MG63 (cell line): Measurements from ENCODE around the gene MPPED2. TPM values are rescaled to one million over a fixed set of nuclear protein-coding genes. Genes with fewer than 3 reads are reported as not detected.
"Not testable (repeated sequence)": the region's sequence is repeated elsewhere in the genome, so short reads cannot be mapped to it uniquely, and the experiment has no call there.

ENCODE experiments used
- DNase-seq: peaks from one replicate; pipeline ENCODE4 v3.0.0-alpha.2; 2020
- H3K27me3 ChIP-seq: fragments of 250-450 bp; sonication (Bioruptor Pico); 2 replicates; pipeline ENCODE4 v1.5.1; 2020; ENCODE audit warnings: mild to moderate bottlenecking, moderate library complexity
- H3K36me3 ChIP-seq: fragments of 250-450 bp; sonication (Bioruptor Pico); 2 replicates; pipeline ENCODE4 v1.5.1; 2020; ENCODE audit warnings: mild to moderate bottlenecking, moderate library complexity
- H3K4me3 ChIP-seq: fragments of 250-450 bp; sonication (Bioruptor Pico); 2 replicates; pipeline ENCODE4 v1.5.1; 2020; ENCODE audit warnings: mild to moderate bottlenecking, moderate library complexity
- H3K9me3 ChIP-seq: fragments of 250-450 bp; sonication (Bioruptor Pico); 2 replicates; pipeline ENCODE4 v1.5.1; 2020; ENCODE audit warnings: mild to moderate bottlenecking, moderate library complexity
- total RNA-seq: library from RNA; depleted of rRNA; stranded (reverse); fragments of >200 nt; shearing (Covaris generic); gene quantifications from 2 replicates; pipeline ENCODE4 v1.2.3, GENCODE V29; 2014; ENCODE audit warnings: low replicate concordance

Gene MPPED2
- total RNA-seq, 1 experiment from 2014 or later, result not detected

DNA sequence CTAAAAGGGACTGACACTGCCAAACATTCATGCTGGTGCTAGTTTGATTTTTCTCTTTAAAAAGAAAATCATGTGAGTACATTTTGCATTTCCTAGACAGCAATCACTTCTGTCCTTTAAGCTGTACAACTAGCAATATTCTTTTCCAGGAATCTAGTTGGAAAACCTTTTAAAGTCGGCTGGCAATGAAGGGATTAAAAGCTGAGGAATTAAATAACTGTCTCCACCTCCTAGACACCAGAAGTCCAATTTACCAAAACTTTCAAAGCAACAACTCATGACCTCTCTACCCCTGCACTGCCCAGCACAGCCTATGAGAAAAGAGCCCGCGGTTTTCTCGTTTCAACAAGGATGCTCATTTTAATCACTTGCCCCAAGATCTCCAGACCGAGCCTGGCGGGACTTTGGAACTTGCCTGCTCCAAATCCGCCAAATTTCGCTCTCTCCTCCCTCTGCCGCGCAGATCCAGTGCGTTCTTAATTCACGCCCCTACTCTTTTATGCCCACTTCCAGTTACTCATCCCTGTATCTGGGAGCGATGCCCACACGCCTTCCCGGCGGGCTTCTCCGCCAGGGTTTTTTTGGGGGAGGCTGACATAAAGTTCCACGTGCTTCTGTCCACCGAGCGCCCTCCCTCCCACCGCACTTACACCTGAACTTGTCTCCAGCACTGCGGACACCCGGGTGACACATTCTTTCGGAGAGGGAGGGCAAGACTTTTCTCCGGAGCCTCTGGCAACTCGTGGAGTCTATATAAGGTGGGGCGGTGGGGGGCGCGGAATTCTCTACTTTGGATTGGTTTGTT is 2.5 kb downstream of the MPPED2 start:
- no peaks in the 10 kb centered on the region for H3K36me3 ChIP-seq
- H3K27me3 ChIP-seq, result peaks cover 32% of the 10 kb centered on the region
- no peak overlapping the region for H3K4me3 ChIP-seq
- H3K9me3 ChIP-seq, result no peaks in the 10 kb centered on the region
- no peak for DNase-seq

DNA sequence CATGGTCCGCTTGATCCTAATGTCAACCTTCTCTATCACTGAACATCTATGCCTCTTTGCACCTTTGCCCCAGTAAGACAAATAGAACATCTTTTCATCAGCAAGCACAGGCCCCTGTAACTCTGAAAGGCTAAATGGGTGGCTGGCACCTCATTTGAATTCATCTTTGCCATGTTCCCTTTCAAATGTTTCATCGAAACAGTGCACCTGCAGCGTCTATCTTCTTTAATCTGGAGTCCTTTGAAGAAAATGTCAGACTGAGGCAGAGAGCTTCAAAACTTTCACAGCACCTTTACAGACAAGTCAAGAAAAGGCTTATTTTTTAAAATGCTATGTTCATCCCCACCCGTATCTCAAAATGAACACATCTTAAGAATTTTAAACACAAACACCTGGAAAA is 3.4 kb downstream of the MPPED2 start:
- Histone ChIP-seq H3K27me3 (peaks cover 26% of the 10 kb centered on the region), H3K9me3 (no peaks in the 10 kb centered on the region), H3K4me3 (no peak overlapping the region), H3K36me3 (no peaks in the 10 kb centered on the region)
- no peak for DNase-seq

DNA sequence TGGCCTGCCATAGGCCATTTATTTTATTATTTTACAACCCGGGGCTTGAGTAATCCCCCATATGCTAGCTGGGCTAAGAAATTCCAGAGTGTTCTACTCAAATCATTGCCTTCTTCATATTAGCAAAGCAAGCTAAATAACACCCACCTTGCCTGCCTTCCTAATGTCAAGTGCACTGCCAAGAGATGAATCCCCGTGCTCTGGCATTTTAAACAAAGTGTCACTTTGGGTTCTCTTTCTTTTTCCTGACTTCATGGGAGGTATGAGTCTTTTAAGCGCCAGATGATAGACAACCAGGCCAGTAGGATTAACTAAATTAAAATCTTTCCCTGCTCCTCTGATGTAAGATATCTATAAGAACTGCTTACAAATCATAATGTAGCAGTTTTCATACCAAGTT is 4.5 kb downstream of the MPPED2 start:
- no peaks in the 10 kb centered on the region for H3K9me3 ChIP-seq
- no peak overlapping the region for H3K4me3 ChIP-seq
- H3K36me3 ChIP-seq, result no peaks in the 10 kb centered on the region
- no peak for DNase-seq
- peaks cover 20% of the 10 kb centered on the region for H3K27me3 ChIP-seq

DNA sequence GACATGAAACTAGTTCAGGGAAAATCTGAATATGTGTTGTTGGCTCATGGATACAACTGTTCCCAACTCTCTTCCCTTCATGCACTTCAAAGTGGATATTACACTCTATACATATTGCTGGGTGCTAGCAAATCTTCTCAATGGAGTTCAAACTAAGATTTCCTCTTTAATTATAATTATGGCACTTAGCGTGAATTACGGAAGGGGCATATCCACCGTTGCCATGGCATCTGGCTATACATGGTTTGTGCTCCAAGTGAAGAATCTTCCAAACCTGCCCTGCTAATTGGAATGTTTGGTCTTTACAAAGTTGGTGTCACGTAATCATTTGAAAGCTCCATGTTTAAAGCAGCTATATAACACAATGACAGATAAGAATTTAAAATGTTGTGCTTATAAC is 5.6 kb downstream of the MPPED2 start:
- H3K27me3 ChIP-seq, result peaks cover 15% of the 10 kb centered on the region
- H3K9me3 ChIP-seq, result no peaks in the 10 kb centered on the region
- H3K4me3 ChIP-seq, result no peak overlapping the region
- no peaks in the 10 kb centered on the region for H3K36me3 ChIP-seq
- no peak for DNase-seq

DNA sequence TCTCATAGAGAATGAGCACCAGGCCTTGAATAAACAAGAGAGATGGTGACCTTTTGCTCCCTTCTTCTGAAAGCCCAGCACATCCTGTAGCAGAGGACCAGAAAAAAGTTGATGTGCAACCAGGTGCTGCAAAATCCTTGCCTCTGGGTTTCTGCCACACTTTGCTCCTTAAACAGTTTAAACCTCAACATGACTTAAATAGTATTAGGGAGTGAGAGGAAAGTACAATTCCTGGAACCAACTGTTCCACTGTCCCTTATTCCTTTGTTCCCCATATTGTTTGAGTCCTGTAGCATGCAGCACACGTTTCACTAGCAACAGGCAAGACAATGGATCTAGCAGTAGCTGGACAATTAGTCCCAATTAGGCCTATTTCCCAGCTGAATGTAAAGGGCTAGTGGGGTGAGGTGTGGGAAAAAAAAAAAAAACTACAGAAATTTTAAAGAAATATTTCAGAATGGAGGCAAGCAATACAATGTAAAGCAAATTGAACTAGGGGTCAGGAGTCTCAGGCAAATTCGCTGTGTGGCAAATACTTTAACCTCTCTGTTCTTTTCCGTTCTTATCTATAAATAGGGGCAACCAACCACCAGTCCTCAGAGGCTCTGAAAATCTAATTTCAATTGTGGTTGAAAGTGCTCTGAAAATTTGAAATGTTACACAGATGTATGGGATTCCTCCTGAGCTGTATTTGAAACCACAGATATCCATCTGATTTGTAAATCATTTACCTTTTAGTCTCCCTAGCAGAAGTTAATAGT is 6.6 kb downstream of the MPPED2 start:
- Histone ChIP-seq H3K36me3 (no peaks in the 10 kb centered on the region), H3K4me3 (no peak overlapping the region), H3K9me3 (no peaks in the 10 kb centered on the region), H3K27me3 (peaks cover 10% of the 10 kb centered on the region)
- DNase-seq, result no peak

DNA sequence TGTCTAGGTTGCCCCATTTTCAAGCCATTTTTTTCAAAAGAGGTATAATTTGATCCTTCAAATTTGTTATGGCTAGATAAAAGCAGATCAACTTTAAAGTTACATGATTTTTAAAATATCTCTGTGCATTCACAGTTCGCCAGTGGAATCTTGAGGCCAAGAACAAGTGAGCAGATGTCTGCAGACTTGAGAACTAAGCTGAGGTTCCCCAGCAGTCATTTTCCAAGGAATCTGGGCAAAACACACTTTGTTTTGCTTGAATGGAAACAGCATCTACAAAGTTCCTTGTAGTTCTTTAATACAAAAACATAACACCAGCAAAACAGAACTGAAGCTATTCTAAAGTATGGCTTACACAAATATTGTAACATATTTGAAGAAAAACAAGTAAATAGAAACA is 7.7 kb downstream of the MPPED2 start:
- Histone ChIP-seq H3K4me3 (no peak overlapping the region), H3K27me3 (no peaks in the 10 kb centered on the region; the same call in 1 of the 2 replicates), H3K9me3 (no peaks in the 10 kb centered on the region), H3K36me3 (no peaks in the 10 kb centered on the region)
- DNase-seq, result no peak

DNA sequence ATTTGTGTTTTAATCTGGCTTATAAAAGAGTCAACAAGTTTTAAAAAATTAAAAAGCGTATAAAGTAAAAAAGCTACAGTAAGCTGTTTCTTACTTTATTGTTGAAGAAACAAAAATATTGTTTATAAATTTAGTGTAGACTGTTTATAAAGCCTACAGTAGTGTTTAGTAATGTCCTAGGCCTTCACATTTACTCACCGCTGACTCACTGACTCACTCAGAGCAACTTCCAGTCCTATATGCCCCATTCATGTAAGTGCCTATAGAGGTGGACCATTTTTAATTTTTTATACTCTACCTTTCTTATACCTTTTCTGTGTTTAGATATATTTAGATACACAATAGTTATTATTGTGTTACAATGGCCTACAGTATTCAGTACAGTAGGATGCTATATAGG is 12.2 kb downstream of the MPPED2 start:
- no peaks in the 10 kb centered on the region for H3K9me3 ChIP-seq
- no peaks in the 10 kb centered on the region for H3K27me3 ChIP-seq
- no peaks in the 10 kb centered on the region for H3K36me3 ChIP-seq
- no peak for DNase-seq
- H3K4me3 ChIP-seq, result no peak overlapping the region

DNA sequence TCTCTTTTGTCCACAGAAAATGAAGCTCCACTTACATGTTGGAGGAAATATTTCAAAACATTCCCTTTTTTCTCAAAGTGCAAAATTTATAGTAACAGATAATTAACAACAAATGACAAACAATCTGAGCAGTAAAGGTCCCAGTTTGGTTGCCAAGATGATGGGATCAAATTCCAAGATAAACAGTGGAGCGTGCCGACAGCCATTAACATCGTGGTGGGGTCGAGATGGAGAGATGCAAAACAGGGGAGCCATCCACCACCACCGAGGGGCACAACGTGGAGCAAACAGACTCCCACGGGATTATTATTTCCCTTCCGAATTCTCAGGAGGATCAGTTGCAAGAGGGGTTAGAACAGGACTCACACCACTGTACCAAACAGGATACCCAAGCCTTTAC is 17.2 kb downstream of the MPPED2 start:
- no peak for DNase-seq
- no peaks in the 10 kb centered on the region for H3K36me3 ChIP-seq
- H3K27me3 ChIP-seq, result no peaks in the 10 kb centered on the region
- no peaks in the 10 kb centered on the region for H3K9me3 ChIP-seq
- no peak overlapping the region for H3K4me3 ChIP-seq

DNA sequence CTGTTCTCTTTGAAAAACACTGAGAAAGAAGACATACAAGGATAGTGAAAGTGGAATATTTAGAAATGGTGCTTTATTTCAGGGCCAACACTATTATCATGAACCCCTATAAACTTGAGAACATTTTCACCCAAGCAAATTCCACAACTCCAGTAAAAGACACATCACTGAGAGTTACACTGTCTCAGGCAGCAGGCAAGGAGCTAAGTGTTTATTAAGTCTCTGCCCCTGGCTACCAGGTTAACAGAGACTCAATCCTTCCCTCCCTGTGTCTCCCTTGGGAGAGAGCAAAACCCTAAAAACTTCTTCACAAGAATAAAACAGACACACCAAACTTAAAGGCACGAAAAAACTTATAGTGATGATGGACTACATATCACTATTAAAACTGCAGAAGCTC is 18.5 kb downstream of the MPPED2 start:
- DNase-seq, result no peak
- no peaks in the 10 kb centered on the region for H3K36me3 ChIP-seq
- no peaks in the 10 kb centered on the region for H3K27me3 ChIP-seq
- H3K4me3 ChIP-seq, result no peak overlapping the region
- no peaks in the 10 kb centered on the region for H3K9me3 ChIP-seq

DNA sequence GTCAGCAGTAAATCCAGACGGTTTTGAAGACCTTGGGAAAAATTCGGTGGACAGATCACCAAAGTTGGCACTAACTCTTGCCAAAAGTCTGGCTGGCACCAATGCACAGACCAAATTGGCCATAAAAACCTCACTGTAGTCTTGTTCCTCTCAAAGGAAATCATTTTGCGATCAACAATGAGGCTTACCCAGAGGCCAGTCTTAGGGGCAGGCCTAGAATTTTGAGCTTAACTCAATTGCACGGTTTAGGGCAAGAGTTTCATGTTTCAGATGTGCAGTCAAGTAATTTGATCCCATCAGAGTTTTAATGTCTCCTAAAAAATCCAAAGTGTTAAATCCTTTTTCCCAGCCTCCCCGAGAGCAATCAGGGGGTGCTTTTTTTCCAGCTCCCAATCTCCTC is 19.0 kb downstream of the MPPED2 start:
- no peak for DNase-seq
- H3K4me3 ChIP-seq, result no peak overlapping the region
- no peaks in the 10 kb centered on the region for H3K9me3 ChIP-seq
- no peaks in the 10 kb centered on the region for H3K36me3 ChIP-seq
- H3K27me3 ChIP-seq, result no peaks in the 10 kb centered on the region

DNA sequence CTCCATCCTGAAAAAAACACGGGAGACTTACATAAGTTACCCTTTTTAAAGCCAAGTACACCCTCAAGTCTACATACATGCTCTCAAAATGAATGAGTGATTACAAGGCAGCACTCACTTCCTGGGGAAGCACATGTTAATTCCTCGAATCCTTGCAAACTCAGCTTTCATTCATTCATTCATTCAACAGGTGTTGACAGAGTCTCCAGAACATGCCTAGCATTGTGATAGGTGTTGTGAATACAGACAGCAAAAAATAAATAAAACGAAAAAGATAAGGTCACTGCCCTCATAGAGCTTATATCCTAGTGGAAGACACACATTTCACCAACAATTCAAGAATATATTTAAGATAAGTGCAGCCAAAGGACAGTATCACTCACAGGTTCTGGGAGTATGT is 19.7 kb downstream of the MPPED2 start:
- Histone ChIP-seq H3K4me3 (no peak overlapping the region), H3K36me3 (no peaks in the 10 kb centered on the region), H3K9me3 (no peaks in the 10 kb centered on the region), H3K27me3 (no peaks in the 10 kb centered on the region)
- DNase-seq, result no peak

DNA sequence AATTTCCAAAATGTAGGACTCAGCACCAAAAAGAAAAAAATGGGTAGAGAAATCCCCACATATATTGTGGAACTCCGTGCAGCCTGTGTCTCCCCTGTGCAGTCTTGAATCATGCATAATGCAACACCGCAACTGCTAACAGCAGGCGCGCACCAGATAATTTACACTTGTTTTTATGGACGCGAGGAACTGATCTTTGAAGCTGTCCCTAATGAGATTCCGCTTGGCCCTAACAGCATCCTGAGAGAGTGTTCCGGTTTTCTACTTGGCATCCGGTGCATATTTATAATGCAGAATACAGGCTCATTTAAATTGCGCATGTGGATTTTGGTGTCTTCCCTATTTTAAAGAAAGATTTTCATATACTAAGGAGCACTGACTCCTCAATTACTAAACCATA is 21.1 kb downstream of the MPPED2 start:
- Histone ChIP-seq H3K9me3 (no peaks in the 10 kb centered on the region), H3K36me3 (no peaks in the 10 kb centered on the region), H3K27me3 (no peaks in the 10 kb centered on the region), H3K4me3 (no peak overlapping the region)
- no peak for DNase-seq

DNA sequence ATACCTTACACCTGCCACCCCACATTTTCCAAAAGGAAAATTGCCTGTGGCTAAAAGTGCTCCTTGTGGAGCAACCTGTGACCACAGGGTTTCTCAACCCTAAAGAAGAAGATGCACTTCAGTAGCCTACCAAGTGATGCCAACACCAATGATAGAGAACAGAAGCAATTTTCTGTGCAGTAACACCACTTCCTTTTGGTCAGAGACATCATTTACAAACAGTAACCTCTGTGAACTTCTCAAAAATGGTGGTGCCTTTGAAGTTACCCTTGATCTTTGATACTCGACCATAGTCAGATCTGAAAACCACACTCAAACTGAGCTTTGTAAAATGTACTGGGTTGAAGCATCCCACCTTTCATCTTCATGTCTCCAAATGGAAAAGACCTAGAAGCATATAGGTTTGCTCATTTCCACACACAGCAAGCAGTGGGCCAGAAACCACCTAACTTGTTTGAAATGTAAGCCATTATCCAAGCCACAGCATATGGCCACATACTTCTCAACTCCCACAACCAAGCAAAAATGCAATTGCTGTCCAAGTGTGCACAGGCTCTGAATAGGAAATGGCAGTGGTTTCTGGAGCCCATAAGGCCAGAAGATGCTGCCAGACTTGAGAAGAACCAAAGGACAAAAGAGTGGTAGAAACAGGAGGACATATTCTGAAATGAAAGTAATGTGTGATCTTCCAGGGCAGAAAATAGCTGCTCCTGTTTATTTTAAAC is 24.3 kb downstream of the MPPED2 start:
- H3K36me3 ChIP-seq, result no peaks in the 10 kb centered on the region
- DNase-seq, result no peak
- no peak overlapping the region for H3K4me3 ChIP-seq
- H3K27me3 ChIP-seq, result no peaks in the 10 kb centered on the region
- H3K9me3 ChIP-seq, result no peaks in the 10 kb centered on the region

DNA sequence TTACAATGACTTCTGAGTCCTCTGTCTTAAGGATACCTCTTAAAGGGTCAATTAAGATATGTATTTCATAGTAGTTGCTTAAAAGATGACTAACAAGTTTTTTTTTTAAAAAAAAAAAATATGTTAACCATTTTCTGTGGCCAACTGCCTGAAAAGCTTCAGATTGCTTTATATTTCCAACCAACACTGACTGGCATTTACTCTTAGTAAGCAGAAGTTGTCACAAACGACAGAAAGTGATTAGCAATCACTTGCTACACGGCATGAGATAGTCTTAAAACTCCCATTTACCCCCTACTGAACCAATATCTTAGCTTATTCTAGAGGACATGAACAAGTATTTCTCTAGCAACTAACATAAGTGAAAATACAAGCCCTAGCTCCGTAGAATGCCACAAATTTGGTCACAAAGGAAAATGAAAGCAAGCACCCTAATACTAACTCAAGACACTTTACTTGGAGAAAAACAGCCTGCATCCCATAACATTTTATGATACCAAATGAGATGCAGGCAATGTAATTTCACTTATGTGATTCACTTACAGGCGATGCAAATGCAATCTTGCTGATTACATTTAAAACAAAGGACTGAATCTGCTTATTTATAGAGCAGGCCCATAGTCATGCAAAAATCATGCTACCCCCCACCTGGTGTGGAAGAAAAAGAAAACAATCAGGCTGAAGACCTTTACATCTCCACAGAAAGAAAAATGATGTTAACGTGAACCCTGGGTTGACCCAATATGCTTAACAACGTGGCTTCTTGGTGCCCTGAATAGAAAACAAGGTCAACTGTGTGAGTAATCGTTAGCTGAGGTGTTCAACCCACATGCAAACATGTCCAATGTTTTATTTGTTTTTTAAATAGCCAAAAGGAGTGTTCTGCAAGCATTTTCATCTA is 25.7 kb downstream of the MPPED2 start:
- no peaks in the 10 kb centered on the region for H3K9me3 ChIP-seq
- DNase-seq, result no peak
- H3K4me3 ChIP-seq, result no peak overlapping the region
- H3K36me3 ChIP-seq, result no peaks in the 10 kb centered on the region
- no peaks in the 10 kb centered on the region for H3K27me3 ChIP-seq

DNA sequence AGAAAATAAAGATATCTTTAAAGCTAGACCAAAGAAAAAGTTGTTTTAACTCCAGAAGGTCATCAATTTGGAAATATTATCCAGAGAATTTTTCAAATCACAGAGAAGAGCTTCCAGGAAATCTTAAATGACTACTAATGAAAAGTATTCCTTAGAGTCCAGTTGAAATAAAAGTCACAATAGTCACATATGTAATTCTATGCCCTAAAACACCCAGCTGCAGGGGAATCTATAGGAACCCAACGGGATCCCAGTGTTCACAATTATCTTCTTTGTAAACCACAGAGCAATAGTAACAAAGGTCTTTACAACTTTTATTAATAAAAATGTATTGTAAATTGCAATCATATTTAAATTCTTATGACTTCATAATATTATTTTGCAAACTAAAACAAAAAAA is 27.1 kb downstream of the MPPED2 start:
- Histone ChIP-seq H3K9me3 (no peaks in the 10 kb centered on the region), H3K27me3 (no peaks in the 10 kb centered on the region), H3K4me3 (no peak overlapping the region), H3K36me3 (no peaks in the 10 kb centered on the region)
- no peak for DNase-seq

DNA sequence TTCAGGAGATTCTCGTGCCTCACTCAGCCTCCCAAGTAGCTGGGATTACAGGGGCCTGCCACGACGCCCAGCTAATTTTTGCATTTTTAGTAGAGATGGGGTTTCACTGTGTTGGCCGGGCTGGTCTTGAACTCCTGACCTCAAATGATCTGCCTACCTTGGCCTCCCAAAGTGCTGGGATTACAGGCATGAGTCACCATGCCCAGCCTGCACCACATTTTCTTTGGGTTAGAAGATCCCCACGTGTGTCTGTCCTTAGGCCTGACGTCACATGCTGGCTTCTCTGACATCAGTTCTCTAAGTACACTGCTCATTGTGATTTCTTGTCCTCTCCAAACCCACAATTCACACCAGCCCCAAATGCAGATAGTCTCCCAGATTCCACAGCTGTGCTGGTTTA is 31.6 kb downstream of the MPPED2 start:
- H3K4me3 ChIP-seq, H3K36me3 ChIP-seq, DNase-seq, H3K9me3 ChIP-seq, H3K27me3 ChIP-seq: not testable (repeated sequence)
